SIG-M5 treated with dmso at 0.1 percent for 504 hours (cell line): Measurements from ENCODE around the gene SDCCAG8.
A peak's percentile ranks its signal among the peaks of the same experiment; 100 is the strongest.

Source experiments
- DNase-seq: peaks from one replicate; lab custom pipeline; 2025; ENCODE audit not compliant: unreplicated experiment; lab: John Stamatoyannopoulos, UW

Gene SDCCAG8

GRCh38 chr1:243477731-243478290, 222.0 kb downstream of the SDCCAG8 start:
- peak; percentile 93 for DNase-seq

DNA sequence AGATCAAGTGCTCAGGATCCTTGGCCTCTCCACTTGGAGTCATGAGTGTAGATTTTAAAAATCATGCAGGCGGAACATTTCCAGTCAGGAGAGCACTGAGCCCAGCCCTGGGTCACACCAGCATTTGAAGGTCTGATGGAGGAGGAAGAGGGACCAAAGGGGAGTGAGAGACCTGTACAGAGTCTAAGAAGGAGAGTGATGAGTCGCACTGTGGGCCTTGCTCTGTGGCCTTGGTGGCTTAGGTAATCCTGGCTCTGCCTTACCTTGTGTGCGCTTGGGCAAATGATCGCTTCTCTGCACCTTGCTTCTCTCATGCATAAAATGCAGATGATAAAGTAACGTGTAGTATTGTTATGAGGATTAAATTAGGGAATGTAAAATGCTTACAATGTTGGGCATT, 225.3 kb downstream of the SDCCAG8 start:
- DNase-seq = no peak

- no peak for DNase-seq
Measured at GRCh38 chr1:243482141-243483022, 226.5 kb downstream of the SDCCAG8 start.

DNA sequence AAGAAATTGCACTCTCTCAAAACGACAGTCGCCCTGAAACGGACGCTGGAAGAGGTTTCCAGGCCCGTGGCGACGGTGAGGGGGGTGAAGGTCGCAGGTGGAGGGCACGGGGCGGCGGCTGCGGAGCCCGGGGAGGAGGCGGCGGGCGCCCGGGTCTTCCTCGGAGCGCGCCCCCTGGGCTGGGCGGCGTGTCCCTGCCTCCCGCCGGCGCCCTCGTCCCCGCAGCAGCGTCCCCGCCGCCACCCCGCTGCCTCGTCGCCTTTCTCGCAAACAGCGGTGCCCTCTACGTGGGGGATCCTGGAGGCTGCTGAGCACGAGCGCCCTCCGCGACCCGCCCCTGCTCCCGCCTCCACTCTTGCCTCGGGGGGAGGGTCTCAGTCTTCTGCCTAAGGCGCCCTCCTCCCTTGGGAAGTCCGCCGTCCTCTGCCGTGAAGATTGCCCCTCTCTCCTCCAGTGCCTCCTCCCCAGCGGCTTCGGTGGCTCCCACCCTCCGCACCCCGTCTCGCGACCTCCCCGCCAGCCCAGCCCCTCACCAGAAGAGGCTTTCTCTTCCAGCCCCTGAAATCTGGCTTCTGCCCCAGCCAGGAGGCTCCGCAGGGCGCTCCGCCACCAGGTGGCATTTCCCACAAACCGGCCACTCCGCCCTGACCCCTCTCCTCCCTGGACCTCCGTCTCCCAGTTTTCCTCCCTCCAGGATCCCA, 227.4 kb downstream of the SDCCAG8 start:
- DNase-seq = no peak

DNA sequence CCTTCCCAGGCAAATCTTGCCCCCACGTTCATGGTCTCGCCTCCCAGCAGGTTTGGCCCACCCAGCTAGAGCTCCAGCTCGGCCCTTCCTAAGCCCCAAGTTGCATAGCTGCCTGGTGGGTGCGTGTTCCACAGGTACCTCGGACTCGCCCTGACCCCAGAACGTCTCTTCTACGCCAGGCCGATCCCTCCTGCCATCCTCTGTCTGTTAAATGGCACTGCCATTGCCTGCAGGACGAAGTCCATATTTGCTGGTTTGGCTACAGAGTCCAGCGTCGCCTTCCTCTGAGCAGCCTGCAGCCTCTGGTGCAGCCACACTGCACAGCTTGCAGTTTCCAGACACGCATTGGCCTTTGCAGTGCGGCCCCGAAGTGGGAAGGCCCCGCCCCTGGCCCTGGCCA, 228.1 kb downstream of the SDCCAG8 start:
- no peak for DNase-seq

GRCh38 chr1:243487036-243487648, 231.3 kb downstream of the SDCCAG8 start:
- no peak for DNase-seq

GRCh38 chr1:243487649-243488227, 231.9 kb downstream of the SDCCAG8 start:
- no peak for DNase-seq

- DNase-seq = no peak
Measured at GRCh38 chr1:243488459-243489157, 232.8 kb downstream of the SDCCAG8 start.

DNA sequence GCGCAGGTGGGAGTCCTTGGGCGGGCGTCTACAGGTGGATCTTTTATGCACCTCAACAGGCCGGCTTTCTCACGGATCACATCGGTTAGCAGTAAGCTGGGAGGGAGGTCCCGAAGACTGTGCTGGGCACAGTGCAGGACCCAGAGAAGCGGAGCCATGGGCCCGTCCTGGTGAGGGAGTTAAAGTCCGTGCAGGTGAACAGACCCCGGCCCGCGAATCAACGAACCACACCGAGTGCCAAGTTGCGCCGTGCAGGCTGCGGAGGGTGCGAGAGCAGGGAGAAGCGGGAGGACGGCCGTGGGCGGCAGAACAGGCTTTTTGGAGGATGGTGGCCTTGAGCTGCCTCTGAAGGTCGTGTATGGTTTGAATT, 233.3 kb downstream of the SDCCAG8 start:
- DNase-seq = no peak

- no peak for DNase-seq
Measured at GRCh38 chr1:243489681-243490546, 234.1 kb downstream of the SDCCAG8 start.

GRCh38 chr1:243490748-243491686, 235.2 kb downstream of the SDCCAG8 start:
- no peak for DNase-seq

- DNase-seq = no peak
Measured at GRCh38 chr1:243493156-243494129, 237.6 kb downstream of the SDCCAG8 start.

DNA sequence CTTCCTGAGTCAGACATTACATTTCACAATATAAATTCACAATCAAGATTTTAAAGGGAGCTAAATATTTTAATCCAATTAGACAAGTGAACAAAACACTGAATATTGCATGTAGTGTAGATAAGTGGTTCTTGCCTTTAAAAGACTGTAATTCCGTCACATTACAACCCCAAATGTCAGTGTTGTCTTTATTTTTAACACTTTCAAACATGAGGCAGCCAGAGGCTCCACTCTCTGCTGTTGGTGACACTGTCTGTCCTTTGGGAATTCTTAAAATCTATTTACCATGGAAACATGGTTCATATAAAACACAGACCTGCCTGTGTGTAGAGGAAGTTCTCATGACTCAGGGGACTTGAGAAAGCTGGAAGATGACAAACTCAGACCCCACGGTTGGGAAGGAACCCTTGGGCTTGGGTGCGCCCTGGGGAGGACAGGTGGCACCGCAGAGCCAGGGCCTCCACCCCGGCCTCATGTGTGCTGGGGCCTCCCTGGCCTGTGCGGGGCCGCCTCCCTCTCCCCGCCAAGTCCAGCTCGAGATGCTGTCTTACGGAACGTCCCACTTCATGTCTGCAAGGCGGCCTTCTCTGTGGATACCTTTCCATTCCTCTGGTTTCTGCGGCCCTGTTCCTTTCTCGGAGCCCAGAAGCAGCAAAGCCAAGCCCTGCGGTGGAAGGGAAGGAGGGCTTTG, 239.0 kb downstream of the SDCCAG8 start:
- DNase-seq = no peak

- peak; percentile 87 for DNase-seq
Measured at GRCh38 chr1:243495442-243496186, 239.8 kb downstream of the SDCCAG8 start.

DNA sequence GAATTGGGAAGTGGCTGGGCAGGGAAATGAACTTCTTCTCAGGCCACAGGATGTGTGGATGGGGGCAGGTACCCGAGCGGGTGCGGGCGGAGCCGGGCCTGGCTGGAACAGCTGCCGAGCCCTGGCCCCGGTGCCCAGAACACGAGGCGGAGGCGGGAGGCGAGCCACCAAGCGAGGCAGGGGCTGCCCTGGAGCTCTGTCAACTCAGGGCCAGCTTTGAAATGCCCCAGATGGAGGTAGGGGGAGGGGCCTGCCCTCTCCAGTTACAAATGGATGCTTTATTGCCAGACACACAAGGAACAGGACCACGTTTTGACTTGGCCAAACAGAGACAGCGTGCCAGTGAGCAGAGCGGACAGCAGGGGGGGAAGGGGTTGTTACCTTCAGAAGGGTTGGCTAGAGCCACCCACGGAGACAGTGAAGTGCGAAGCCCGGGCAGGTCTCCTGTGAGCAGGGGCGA, 240.4 kb downstream of the SDCCAG8 start:
- DNase-seq = no peak

DNA sequence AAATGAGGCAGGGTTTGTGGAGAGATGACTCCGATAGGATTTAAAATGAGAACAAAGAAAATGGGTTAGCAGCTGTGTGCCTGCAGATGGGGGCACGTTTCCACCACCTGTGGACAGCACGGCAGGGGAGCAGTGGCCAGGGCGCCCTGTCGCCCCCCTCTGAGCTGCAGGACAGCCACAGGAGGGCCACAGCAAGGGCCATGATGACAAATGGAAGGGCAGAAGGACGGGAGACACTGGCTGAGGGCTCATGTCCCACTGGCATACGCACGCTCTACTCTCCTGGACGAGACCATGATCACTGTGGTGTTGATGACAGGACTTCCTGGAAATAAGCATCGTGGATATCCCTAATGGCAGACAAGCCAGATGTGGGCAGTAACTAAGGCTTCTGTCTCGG, 241.0 kb downstream of the SDCCAG8 start:
- no peak for DNase-seq
